ENCODE results near the gene ABLIM2.

- TF ChIP-seq EZH2 (IDR thresholded peaks at IDR 0.05; ENCODE audit: low read depth, unreplicated experiment) (no peak), CTCF (conservative IDR thresholded peaks at IDR 0.05; ENCODE audit: low read depth in 2 of 2) (no peak), POLR2AphosphoS5 (IDR thresholded peaks at IDR 0.05; ENCODE audit: low read depth) (no peak), EZH2phosphoT487 (IDR thresholded peaks at IDR 0.05; ENCODE audit: unreplicated experiment) (no peak), ZNF331 (CRISPR knock-in tag; IDR thresholded peaks at IDR 0.05; ENCODE audit: low read depth) (no peak), CREB1 (CRISPR knock-in tag; IDR thresholded peaks at IDR 0.05; ENCODE audit: low read depth) (no peak), JUNB (IDR thresholded peaks at IDR 0.05; ENCODE audit: unreplicated experiment) (no peak), NANOG (IDR thresholded peaks at IDR 0.05; ENCODE audit: borderline replicate concordance) (peak; percentile 61; the same call in 1 of the 2 replicates), STAT1 (IDR thresholded peaks at IDR 0.05; ENCODE audit: unreplicated experiment) (no peak), ZNF114 (CRISPR knock-in tag; IDR thresholded peaks at IDR 0.05) (no peak)
- TF ChIP-seq, protein P1, sequence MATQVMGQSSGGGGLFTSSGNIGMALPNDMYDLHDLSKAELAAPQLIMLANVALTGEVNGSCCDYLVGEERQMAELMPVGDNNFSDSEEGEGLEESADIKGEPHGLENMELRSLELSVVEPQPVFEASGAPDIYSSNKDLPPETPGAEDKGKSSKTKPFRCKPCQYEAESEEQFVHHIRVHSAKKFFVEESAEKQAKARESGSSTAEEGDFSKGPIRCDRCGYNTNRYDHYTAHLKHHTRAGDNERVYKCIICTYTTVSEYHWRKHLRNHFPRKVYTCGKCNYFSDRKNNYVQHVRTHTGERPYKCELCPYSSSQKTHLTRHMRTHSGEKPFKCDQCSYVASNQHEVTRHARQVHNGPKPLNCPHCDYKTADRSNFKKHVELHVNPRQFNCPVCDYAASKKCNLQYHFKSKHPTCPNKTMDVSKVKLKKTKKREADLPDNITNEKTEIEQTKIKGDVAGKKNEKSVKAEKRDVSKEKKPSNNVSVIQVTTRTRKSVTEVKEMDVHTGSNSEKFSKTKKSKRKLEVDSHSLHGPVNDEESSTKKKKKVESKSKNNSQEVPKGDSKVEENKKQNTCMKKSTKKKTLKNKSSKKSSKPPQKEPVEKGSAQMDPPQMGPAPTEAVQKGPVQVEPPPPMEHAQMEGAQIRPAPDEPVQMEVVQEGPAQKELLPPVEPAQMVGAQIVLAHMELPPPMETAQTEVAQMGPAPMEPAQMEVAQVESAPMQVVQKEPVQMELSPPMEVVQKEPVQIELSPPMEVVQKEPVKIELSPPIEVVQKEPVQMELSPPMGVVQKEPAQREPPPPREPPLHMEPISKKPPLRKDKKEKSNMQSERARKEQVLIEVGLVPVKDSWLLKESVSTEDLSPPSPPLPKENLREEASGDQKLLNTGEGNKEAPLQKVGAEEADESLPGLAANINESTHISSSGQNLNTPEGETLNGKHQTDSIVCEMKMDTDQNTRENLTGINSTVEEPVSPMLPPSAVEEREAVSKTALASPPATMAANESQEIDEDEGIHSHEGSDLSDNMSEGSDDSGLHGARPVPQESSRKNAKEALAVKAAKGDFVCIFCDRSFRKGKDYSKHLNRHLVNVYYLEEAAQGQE (IDR thresholded peaks at IDR 0.05; ENCODE audit: unreplicated experiment) = no peak
- TF ChIP-seq, protein P2, sequence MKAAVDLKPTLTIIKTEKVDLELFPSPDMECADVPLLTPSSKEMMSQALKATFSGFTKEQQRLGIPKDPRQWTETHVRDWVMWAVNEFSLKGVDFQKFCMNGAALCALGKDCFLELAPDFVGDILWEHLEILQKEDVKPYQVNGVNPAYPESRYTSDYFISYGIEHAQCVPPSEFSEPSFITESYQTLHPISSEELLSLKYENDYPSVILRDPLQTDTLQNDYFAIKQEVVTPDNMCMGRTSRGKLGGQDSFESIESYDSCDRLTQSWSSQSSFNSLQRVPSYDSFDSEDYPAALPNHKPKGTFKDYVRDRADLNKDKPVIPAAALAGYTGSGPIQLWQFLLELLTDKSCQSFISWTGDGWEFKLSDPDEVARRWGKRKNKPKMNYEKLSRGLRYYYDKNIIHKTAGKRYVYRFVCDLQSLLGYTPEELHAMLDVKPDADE (IDR thresholded peaks at IDR 0.05) = no peak
These were observed 109.5 kb downstream of the ABLIM2 start for GRCh38 chr4:8048856-8049676.
